GM21526 (cell line): Measurements from ENCODE around the gene SLC10A2.
"Not testable (repeated sequence)": the region's sequence is repeated elsewhere in the genome, so short reads cannot be mapped to it uniquely, and the experiment has no call there.

Experiments used
- ATAC-seq: cut with Tn5 transposase; IDR thresholded peaks from one replicate; pipeline ENCODE4 v1.9.1; 2021; ENCODE audit warnings: moderate library complexity; ENCODE audit not compliant: unreplicated experiment, low FRiP score

Gene SLC10A2

GRCh38 chr13:103066079-103066780 is at the start of gene SLC10A2:
Gene SLC10A2, minus strand, starts transcription at chr13:103066417. Its CDS starts 168 bp downstream, at chr13:103066249.
- ATAC-seq: no peak

- no peak for ATAC-seq
Measured at GRCh38 chr13:103107580-103107979, 41.4 kb upstream of the SLC10A2 start.

- ATAC-seq: no peak
Measured at GRCh38 chr13:103104340-103104739, 38.1 kb upstream of the SLC10A2 start.

GRCh38 chr13:103103456-103103855 is 37.2 kb upstream of the SLC10A2 start:
- not testable (repeated sequence) for ATAC-seq

GRCh38 chr13:103102482-103102881 is 36.3 kb upstream of the SLC10A2 start:
- no peak for ATAC-seq

GRCh38 chr13:103101901-103102300 is 35.7 kb upstream of the SLC10A2 start:
- ATAC-seq: no peak

GRCh38 chr13:103101500-103101899 is 35.3 kb upstream of the SLC10A2 start:
- no peak for ATAC-seq

- ATAC-seq: no peak
Measured at GRCh38 chr13:103100830-103101229, 34.6 kb upstream of the SLC10A2 start.

GRCh38 chr13:103099722-103100293 is 33.6 kb upstream of the SLC10A2 start:
- no peak for ATAC-seq

GRCh38 chr13:103098535-103098934 is 32.3 kb upstream of the SLC10A2 start:
- ATAC-seq: no peak

GRCh38 chr13:103097366-103097928 is 31.2 kb upstream of the SLC10A2 start:
- ATAC-seq: no peak

- not testable (repeated sequence) for ATAC-seq
Measured at GRCh38 chr13:103093649-103094048, 27.4 kb upstream of the SLC10A2 start.

GRCh38 chr13:103087275-103087674 is 21.1 kb upstream of the SLC10A2 start:
- ATAC-seq: no peak

GRCh38 chr13:103081435-103081834 is 15.2 kb upstream of the SLC10A2 start:
- no peak for ATAC-seq

- ATAC-seq: peak; percentile 90
Measured at GRCh38 chr13:103078158-103078557, 11.9 kb upstream of the SLC10A2 start.

GRCh38 chr13:103068836-103069235 is 2.6 kb upstream of the SLC10A2 start:
- ATAC-seq: no peak

- no peak for ATAC-seq
Measured at GRCh38 chr13:103067751-103068555, 1.7 kb upstream of the SLC10A2 start.

GRCh38 chr13:103066781-103067345 is 646 bp upstream of the SLC10A2 start:
- no peak for ATAC-seq

- no peak for ATAC-seq
Measured at GRCh38 chr13:103063376-103063775, 2.8 kb downstream of the SLC10A2 start.

- no peak for ATAC-seq
Measured at GRCh38 chr13:103062079-103062478, 4.1 kb downstream of the SLC10A2 start.

- no peak for ATAC-seq
Measured at GRCh38 chr13:103056008-103056407, 10.2 kb downstream of the SLC10A2 start.
